Measurements from ENCODE around the gene SLC2A4.
"Not testable (repeated sequence)": the region's sequence is repeated elsewhere in the genome, so short reads cannot be mapped to it uniquely, and the experiment has no call there.

SLC2A4 gene

GRCh38 chr17:7324438-7324779 lies 42.9 kb downstream of the SLC2A4 start:
- DNase-seq (ENCODE audit: low spot score), result no peak

DNA sequence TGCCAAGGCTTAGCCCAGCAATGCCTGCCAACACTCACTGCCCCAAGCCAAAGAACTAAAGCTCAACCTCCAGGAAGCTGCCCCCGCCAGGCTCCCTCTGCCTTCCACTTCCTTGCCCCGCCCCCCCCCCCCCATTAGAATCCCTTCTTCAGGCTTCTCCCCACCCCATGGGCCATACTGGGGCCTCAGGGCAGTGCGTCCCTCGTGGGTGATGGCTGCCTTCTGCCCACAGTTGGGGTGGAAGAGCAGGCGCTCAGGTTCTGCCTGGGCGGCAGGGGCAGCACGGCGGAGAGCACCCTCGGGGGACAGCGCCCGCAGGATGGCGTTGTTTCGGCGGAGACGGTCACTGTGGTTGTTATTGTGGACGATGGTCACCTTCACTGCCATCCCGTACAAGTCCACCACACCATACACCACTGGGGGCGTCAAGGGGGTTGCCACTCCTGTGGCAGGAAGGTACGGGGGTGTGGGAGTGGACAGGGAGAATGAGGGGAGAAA lies 43.6 kb downstream of the SLC2A4 start:
- no peak for DNase-seq (ENCODE audit: low spot score)

- no peak for DNase-seq (ENCODE audit: low spot score)
These were observed 44.7 kb downstream of the SLC2A4 start for GRCh38 chr17:7326186-7326585.

DNA sequence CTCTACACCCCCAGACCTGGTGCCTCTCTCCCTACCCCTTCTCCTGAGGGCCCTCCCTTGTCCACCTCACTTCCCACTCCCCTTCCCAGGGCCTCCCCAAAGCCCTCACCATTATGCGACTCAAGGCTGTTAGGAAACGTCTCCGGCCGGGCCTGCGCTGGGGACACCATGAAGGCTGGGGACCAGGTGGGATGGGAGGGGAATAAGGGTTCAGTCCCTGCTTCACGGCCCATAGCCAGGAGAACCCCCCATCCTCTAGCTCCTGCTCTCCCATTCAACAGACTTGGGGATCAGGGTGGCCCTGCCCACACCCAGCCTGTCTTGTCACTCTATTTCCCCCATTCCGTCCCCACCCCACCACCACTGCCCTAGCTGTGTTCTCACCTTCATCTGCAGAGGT lies 45.5 kb downstream of the SLC2A4 start:
- DNase-seq (ENCODE audit: low spot score), result no peak

- DNase-seq (ENCODE audit: low spot score), result no peak
These were observed 46.0 kb downstream of the SLC2A4 start for GRCh38 chr17:7327501-7327900.

DNA sequence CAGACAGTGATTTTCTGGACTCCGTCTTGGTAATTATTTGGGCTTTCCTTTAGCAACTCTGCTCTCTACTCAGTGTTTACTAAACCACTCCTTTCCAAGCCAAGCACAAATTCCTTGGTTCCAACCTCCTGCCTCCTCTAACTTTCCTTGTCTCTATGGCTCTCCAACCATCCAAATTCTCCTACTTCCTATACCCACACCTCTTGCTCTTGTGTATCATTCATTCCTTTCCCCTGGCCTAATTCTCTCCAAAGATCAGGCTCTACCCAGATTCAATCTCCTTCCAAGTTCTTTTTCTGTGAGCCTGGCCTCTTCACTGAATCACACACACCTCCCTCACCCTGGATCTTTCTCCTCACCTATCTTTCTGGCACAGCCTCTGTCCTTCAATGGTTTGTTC lies 46.5 kb downstream of the SLC2A4 start:
- DNase-seq (ENCODE audit: low spot score), result no peak

- DNase-seq (ENCODE audit: low spot score), result no peak
These were observed 47.4 kb downstream of the SLC2A4 start, which contains the start of gene NEURL4 for GRCh38 chr17:7328840-7329373. NEURL4 (minus strand) TSS chr17:7329335; CDS start chr17:7329312, 23 bp downstream.

DNA sequence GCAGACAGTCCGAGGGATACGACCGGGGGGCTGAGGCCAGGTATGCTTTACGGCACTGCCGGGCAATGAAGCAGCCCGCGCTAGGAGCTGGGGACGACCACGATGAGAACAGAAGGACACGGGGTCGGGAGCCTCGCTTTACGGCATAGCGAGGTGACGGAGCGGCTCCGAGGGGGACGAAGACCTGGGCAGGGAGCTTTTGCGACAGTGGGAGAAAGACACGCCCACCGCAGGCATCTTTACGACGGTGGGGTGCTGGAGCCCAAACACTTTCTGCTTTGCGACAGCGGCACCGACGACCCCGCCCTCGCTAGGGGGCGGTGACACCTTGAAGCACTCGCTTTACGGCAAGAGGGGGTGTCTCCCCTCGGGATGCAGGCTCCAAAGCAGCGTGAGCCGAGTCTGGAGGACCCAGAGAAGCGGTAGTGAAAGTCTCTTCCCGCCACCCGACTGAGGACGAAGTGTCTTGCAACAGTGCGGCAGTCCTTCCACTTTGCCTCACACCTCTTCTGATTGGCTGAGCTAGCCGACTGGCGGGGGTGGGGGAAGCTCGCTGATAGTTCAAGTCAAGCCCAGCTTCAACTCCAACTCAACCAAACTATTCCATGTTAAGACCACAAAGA lies 48.0 kb downstream of the SLC2A4 start:
- peak; percentile 96 for DNase-seq (ENCODE audit: low spot score)

DNA sequence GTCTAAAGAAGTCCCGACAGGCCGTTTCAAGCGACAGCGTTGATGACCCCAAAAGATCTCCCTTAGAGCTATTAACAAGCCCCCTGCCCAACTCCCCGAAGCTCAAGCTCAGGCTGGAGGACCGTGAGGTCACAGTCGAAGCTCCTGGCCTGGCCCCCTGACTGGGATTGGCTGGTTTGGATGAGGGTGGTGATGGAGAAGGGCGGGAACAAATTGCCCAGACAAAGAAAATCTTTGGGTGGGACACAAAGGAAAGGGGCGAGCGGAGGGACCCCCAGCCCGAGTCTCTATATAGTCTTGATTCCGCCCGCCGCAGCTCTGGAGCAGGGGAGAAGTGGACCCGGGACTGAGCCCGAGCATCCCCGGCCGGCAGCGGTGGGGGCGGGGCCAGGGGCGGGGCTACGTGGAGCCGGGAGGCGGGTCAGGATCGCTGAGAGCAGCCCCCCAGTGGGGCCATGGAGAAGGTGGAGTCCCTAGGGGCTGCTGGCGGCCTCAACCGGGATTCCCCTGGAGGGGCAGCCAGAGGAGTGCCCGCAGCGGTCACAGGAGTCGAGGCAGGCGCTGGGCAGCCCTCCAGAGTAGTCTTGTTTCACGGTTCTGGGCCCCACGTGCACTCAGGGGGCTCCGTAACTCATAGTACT lies 48.6 kb downstream of the SLC2A4 start:
- peak; percentile 72 for DNase-seq (ENCODE audit: low spot score)

DNA sequence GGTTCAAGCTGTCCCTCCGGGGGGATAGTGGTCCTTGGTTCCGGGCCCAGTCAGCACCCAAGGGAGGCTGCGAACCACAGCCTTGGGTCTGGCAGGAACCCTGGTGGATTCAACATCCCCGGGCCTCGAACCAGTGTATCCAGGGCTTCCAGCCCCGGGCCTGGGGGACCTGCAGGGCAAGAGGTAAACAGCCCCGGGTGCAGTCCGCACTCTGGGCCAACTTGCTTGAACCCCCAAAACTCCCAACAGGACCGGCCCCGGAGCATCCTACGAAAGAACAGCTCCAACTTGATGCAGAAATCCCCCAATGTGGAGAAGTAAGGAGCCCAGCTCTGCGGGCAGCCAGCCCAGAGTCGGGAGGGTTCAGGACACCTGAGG lies 49.1 kb downstream of the SLC2A4 start:
- no peak for DNase-seq (ENCODE audit: low spot score)

GRCh38 chr17:7332111-7332510 lies 50.6 kb downstream of the SLC2A4 start:
- DNase-seq (ENCODE audit: low spot score), result no peak

DNA sequence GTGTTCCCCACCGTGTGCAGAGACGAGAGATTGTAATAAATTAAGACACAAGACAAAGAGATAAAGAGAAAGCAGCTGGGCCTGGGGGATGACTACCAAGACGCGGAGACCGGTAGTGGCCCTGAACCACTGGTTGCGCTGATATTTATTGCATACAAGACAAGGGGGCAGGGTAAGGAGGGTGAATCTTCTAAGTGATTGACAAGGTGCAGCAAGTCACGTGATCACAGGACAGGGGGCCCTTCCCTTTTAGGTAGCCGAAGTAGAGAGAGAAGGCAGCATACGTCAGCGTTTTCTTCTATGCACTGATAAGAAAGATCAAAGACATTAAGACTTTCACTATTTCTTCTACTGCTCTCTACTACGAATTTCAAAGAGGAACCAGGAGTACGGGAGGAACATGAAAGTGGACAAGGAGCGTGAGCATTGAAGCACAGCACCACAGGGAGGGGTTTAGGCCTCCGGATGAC lies 51.1 kb downstream of the SLC2A4 start:
- not testable (repeated sequence) for DNase-seq (ENCODE audit: low spot score)

- no peak for DNase-seq (ENCODE audit: low spot score)
These were observed 53.5 kb downstream of the SLC2A4 start for GRCh38 chr17:7334938-7335538.

- not testable (repeated sequence) for DNase-seq (ENCODE audit: low spot score)
These were observed 54.2 kb downstream of the SLC2A4 start for GRCh38 chr17:7335765-7336164.

- peak; percentile 77 for DNase-seq (ENCODE audit: low spot score)
These were observed 55.0 kb downstream of the SLC2A4 start, which contains the start of gene ACAP1 for GRCh38 chr17:7336240-7337175. ACAP1 (plus strand) TSS chr17:7336529; CDS start chr17:7336735, 206 bp downstream.

GRCh38 chr17:7337600-7337999 lies 56.1 kb downstream of the SLC2A4 start:
- DNase-seq (ENCODE audit: low spot score), result not testable (repeated sequence)
